PFSK-1 (cell line): ENCODE measurements around the gene NEDD1.

Experiments
- FOXP2 ChIP-seq: optimal IDR thresholded peaks from 2 replicates; pipeline ENCODE3; 2011; ENCODE audit warnings: borderline replicate concordance, control low read depth, inconsistent platforms; ENCODE audit not compliant: insufficient read depth; ENCODE audit errors: extremely low read length, extremely low read depth
- POLR2AphosphoS5 ChIP-seq: IDR thresholded peaks from 2 replicates; pipeline ENCODE4 v1.6.1; 2012; ENCODE audit warnings: low read depth, mild to moderate bottlenecking, control low read depth, low read length, moderate library complexity
- REST ChIP-seq, 2 experiments: IDR thresholded peaks; 2 replicates each; pipeline versions ENCODE4 v1.6.1 to v1.8.0; 2011 to 2012; ENCODE audit warnings: low read depth in 2 of 2, low read length in 2 of 2, control low read depth in 1 of 2, inconsistent platforms in 1 of 2, mild to moderate bottlenecking in 1 of 2, moderate library complexity in 1 of 2; ENCODE audit not compliant: insufficient read depth in 1 of 2
- SIN3A ChIP-seq: IDR thresholded peaks from 2 replicates; pipeline ENCODE4 v1.6.1; 2012; ENCODE audit warnings: mild to moderate bottlenecking, low read length, moderate library complexity, borderline replicate concordance; ENCODE audit not compliant: insufficient read depth
- TAF1 ChIP-seq: IDR thresholded peaks from 2 replicates; pipeline ENCODE4 v1.6.1; 2012; ENCODE audit warnings: low read length, control low read depth, borderline replicate concordance; ENCODE audit not compliant: insufficient read depth

- TF ChIP-seq POLR2AphosphoS5: no peak
- TF ChIP-seq TAF1: no peak
- TF ChIP-seq REST (IDR thresholded peaks at IDR 0.05; ENCODE audit: insufficient read depth in 1 of 2, low read depth in 2 of 2, low read length in 2 of 2): no peak
- no peak for TF ChIP-seq SIN3A
- no peak for TF ChIP-seq FOXP2
Measured at GRCh38 chr12:96988919-96989318, 81.9 kb downstream of the NEDD1 start.
